ENCODE measurements around the gene SLC39A3.

SLC39A3 gene

GRCh38 chr19:2768365-2769132 is 28.7 kb upstream of the SLC39A3 start:
- no peak for DNase-seq (ENCODE audit: low read depth)

- DNase-seq (ENCODE audit: low read depth): no peak
These were observed 27.9 kb upstream of the SLC39A3 start for GRCh38 chr19:2767688-2768087.

- DNase-seq (ENCODE audit: low read depth): no peak
These were observed 27.0 kb upstream of the SLC39A3 start for GRCh38 chr19:2766594-2767372.

- DNase-seq (ENCODE audit: low read depth): no peak
These were observed 25.6 kb upstream of the SLC39A3 start for GRCh38 chr19:2765376-2765775.

GRCh38 chr19:2764945-2765344 is 25.1 kb upstream of the SLC39A3 start:
- DNase-seq (ENCODE audit: low read depth): no peak

GRCh38 chr19:2763687-2764086 is 23.9 kb upstream of the SLC39A3 start:
- DNase-seq (ENCODE audit: low read depth): no peak

GRCh38 chr19:2762783-2763496 is 23.1 kb upstream of the SLC39A3 start:
- no peak for DNase-seq (ENCODE audit: low read depth)

GRCh38 chr19:2761876-2762782 is 22.3 kb upstream of the SLC39A3 start:
- DNase-seq (ENCODE audit: low read depth): no peak

GRCh38 chr19:2761309-2761677 is 21.5 kb upstream of the SLC39A3 start:
- no peak for DNase-seq (ENCODE audit: low read depth)

GRCh38 chr19:2759965-2760364 is 20.1 kb upstream of the SLC39A3 start:
- DNase-seq (ENCODE audit: low read depth): no peak

- no peak for DNase-seq (ENCODE audit: low read depth)
These were observed 19.5 kb upstream of the SLC39A3 start for GRCh38 chr19:2759362-2759761.

- no peak for DNase-seq (ENCODE audit: low read depth)
These were observed 18.9 kb upstream of the SLC39A3 start for GRCh38 chr19:2758601-2759313.

GRCh38 chr19:2756921-2757881 is 17.4 kb upstream of the SLC39A3 start:
- no peak for DNase-seq (ENCODE audit: low read depth)

- DNase-seq (ENCODE audit: low read depth): no peak
These were observed 16.7 kb upstream of the SLC39A3 start for GRCh38 chr19:2756477-2756876.

- DNase-seq (ENCODE audit: low read depth): no peak
These were observed 16.0 kb upstream of the SLC39A3 start for GRCh38 chr19:2755811-2756210.

GRCh38 chr19:2755448-2755705 is 15.6 kb upstream of the SLC39A3 start:
- DNase-seq (ENCODE audit: low read depth): no peak

- DNase-seq (ENCODE audit: low read depth): no peak
These were observed 15.0 kb upstream of the SLC39A3 start for GRCh38 chr19:2754659-2755447.

GRCh38 chr19:2751438-2751830 is 11.6 kb upstream of the SLC39A3 start:
- no peak for DNase-seq (ENCODE audit: low read depth)

GRCh38 chr19:2750808-2751437 is 11.1 kb upstream of the SLC39A3 start:
- no peak for DNase-seq (ENCODE audit: low read depth)
